Thyroid gland (tissue), 4 donors: ENCODE measurements around the gene ANKS4B.
"Not testable (repeated sequence)": the region's sequence is repeated elsewhere in the genome, so short reads cannot be mapped to it uniquely, and the experiment has no call there.

Experiments
- POLR2A ChIP-seq, 2 donors: fragments of 450-650 bp; IDR thresholded peaks; one replicate each; pipeline ENCODE4 v1.6.1; 2017; ENCODE audit warnings: antibody characterized with exemption in 2 of 2, mild to moderate bottlenecking in 2 of 2, moderate library complexity in 1 of 2
- TF ChIP-seq, protein P1 (sequence below), 6 experiments: fragments of 200-600 bp in 3 of 6; fragments of 450-650 bp in 3 of 6; sonication (generic) in 3 of 6; IDR thresholded peaks; one replicate each; pipeline ENCODE4 v1.5.1; 2016 to 2019; ENCODE audit warnings: antibody characterized with exemption in 6 of 6, mild to moderate bottlenecking in 2 of 6, inconsistent platforms in 1 of 6, moderate library complexity in 1 of 6

DNA sequence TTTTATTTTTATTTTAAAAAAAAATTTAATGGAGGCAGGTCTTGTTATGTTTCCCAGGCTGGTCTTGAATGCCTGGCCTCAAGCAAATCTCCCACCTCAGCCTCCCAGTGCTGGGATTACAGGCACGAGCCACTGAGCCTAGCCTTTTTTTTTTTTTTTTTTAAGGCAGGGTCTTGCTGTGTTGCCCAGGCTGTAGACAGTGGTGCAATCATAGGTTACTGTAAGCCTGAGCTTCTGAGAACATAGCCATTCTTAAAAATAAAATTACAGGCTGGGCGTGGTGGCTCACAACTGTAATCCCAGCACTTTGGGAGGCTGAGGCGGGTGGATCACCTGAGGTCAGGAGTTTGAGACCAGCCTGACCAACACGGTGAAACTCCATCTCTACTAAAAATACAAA lies 14.7 kb downstream of the ANKS4B start:
- TF ChIP-seq, protein P1, sequence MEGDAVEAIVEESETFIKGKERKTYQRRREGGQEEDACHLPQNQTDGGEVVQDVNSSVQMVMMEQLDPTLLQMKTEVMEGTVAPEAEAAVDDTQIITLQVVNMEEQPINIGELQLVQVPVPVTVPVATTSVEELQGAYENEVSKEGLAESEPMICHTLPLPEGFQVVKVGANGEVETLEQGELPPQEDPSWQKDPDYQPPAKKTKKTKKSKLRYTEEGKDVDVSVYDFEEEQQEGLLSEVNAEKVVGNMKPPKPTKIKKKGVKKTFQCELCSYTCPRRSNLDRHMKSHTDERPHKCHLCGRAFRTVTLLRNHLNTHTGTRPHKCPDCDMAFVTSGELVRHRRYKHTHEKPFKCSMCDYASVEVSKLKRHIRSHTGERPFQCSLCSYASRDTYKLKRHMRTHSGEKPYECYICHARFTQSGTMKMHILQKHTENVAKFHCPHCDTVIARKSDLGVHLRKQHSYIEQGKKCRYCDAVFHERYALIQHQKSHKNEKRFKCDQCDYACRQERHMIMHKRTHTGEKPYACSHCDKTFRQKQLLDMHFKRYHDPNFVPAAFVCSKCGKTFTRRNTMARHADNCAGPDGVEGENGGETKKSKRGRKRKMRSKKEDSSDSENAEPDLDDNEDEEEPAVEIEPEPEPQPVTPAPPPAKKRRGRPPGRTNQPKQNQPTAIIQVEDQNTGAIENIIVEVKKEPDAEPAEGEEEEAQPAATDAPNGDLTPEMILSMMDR (IDR thresholded peaks at IDR 0.05), result not testable (repeated sequence)
- TF ChIP-seq POLR2A (IDR thresholded peaks at IDR 0.05), result not testable (repeated sequence)
